Ovary (tissue), 3 donors: ENCODE measurements around the gene RSBN1L.

Source experiments
- CTCF ChIP-seq, 3 donors: fragments of 450-650 bp in 2 of 3; fragments of 200-600 bp in 1 of 3; IDR thresholded peaks; one replicate each; pipeline versions ENCODE4 v1.5.1 to v1.8.0; 2016 to 2022; ENCODE audit warnings: antibody characterized with exemption in 3 of 3, mild to moderate bottlenecking in 1 of 3
- POLR2A ChIP-seq: fragments of 450-650 bp; IDR thresholded peaks from one replicate; pipeline ENCODE4 v1.6.1; 2017; ENCODE audit warnings: antibody characterized with exemption, mild to moderate bottlenecking, moderate library complexity
- donor health status: DM: no; HTN: no; CAD: no.

- peak in 2 of 3 donors; percentile 58 to 70 for TF ChIP-seq CTCF (IDR thresholded peaks at IDR 0.05)
- peak; percentile 58 for TF ChIP-seq POLR2A
Observed at GRCh38 chr7:77798394-77799077, 102.3 kb downstream of the RSBN1L start, which contains the start of the genes PHTF2 and TMEM60.
